ENCODE results near the gene GLIS1. TPM values are rescaled to one million over a fixed set of nuclear protein-coding genes. Genes with fewer than 3 reads are reported as not detected.

GLIS1 gene
- total RNA-seq, 1 donor from 2014 or later: 0.08 TPM

DNA sequence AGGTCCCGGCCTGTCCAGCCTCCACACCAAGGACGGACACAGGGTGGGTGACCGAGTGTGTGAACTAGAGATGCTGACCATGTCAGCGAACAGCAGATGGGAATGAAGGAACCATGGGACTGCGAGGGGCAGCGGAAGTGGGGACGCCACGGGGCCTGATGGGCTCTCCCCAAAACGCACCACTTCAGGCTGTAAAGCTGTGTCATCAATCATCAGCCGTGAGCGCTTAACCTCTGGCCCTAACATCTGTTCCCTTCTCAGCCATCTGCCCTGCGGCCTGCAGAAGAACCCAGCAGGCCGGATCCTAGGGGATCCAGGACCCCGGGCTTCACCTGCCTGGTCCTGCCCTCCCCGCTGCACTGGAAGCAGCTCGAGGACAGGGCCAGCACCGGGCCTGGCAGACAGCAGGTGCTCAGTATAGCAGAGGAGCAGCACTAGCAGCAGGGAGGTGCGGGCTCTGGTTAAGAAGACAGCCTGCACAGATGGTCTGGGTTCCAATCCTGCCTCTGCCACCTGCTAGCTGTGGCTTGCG lies 221.1 kb downstream of the GLIS1 start:
- intact Hi-C loops (cut with DNase I): no loop called here
- no peak for ATAC-seq (ENCODE audit: poor library complexity)

GRCh38 chr1:53517109-53517508 lies 221.9 kb downstream of the GLIS1 start:
- DNase-seq: no peak
- ATAC-seq (ENCODE audit: poor library complexity): no peak
- intact Hi-C loops (cut with DNase I): no loop called here

More for the DNA sequence above, 221.1 kb downstream of the GLIS1 start:
- no peak for DNase-seq

- ATAC-seq (ENCODE audit: poor library complexity): no peak
- no peak for DNase-seq
- intact Hi-C loops (cut with DNase I): no loop called here
Observed at GRCh38 chr1:53516181-53516580, 222.8 kb downstream of the GLIS1 start.

- ATAC-seq (ENCODE audit: poor library complexity) (no peak), DNase-seq (no peak)
- intact Hi-C loops (cut with DNase I): no loop called here
Observed at GRCh38 chr1:53514436-53514835, 224.5 kb downstream of the GLIS1 start.

DNA sequence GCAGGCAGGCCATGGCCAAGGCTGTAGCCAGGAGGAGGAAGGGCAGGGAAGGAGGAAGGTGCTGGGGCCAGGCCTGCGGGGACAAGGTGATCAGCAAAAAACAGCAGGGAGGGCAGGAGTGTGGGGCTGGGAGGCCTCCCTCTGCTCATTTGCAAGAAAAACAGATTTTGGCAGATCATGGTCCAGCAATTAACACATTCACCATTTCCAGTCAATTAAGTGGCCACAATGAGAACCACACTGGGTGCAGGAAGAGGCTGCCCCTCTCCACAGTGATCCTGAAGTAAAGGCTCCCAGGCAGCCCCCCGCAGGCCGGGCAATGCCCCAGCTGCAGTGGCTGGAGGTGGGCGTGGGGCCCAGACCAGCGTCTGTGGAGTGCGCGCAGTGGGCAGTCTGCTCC lies 225.1 kb downstream of the GLIS1 start:
- no peak for ATAC-seq (ENCODE audit: poor library complexity)
- intact Hi-C loops (cut with DNase I): no loop called here
- DNase-seq: peak; percentile 22

GRCh38 chr1:53512807-53513755 lies 225.9 kb downstream of the GLIS1 start:
- DNase-seq: peak; percentile 37

GRCh38 chr1:53511933-53512806 lies 226.8 kb downstream of the GLIS1 start:
- DNase-seq (peak; percentile 57), ATAC-seq (ENCODE audit: poor library complexity) (peak; percentile 67)
- intact Hi-C loops (cut with DNase I): no loop called here

More at GRCh38 chr1:53512807-53513755, 225.9 kb downstream of the GLIS1 start:
- intact Hi-C loops (cut with DNase I): no loop called here
- no peak for ATAC-seq (ENCODE audit: poor library complexity)

DNA sequence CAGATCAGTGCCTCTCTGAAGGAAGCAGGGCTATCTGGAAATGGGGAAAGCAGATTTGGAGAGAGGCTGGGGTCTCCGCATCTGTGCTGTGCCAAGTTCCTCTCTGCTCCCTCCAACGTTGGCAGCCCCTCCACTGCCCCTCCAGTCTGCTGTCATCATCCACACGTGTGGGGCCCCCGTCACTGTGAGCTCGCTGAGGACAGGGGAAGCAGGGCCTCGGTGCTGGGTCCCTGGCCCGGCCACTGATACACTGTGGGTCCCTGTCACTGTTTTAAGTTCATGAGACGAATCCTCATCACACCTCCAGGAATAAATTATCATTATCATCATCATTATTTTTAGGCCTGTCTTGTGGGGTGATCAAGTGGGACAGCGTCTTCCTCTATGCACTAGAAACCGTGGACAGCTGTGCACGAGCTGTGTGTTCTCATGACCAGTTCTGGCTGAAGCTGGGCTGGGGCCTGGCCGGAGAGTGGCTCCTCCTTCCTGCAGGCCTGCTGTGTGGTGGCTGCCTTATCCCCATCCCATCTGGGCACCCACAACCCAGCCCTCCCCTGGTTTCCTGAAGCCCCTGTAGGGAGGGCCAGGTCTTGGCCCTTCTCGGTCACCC lies 227.5 kb downstream of the GLIS1 start:
- intact Hi-C loops (cut with DNase I): no loop called here
- ATAC-seq (ENCODE audit: poor library complexity) (peak; percentile 63), DNase-seq (peak; percentile 57)

GRCh38 chr1:53510215-53510614 lies 228.7 kb downstream of the GLIS1 start:
- ATAC-seq (ENCODE audit: poor library complexity) (no peak), DNase-seq (peak; percentile 24)
- intact Hi-C loops (cut with DNase I): no loop called here

DNA sequence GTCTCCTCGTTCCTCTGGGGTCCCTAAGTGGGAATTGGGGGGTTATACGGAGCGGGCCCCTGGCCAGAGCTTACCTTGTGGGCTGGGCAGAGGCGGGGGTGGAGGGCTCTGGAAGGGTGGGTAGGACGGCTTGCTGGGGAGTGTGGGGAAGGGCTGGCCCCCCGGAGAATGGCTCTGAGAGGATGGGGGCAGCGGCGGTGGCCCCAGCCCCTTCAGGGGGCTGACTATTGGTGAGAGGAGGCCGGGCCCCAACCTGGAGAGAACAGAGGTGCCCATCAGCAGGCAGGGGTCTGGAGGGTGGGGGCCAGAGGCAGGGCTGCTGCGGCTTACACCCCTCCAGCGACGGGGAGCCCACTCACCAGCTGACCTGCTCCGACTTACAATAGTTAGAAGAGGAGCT lies 229.2 kb downstream of the GLIS1 start:
- DNase-seq: peak; percentile 30
- intact Hi-C loops (cut with DNase I): no loop called here
- ATAC-seq (ENCODE audit: poor library complexity): no peak

DNA sequence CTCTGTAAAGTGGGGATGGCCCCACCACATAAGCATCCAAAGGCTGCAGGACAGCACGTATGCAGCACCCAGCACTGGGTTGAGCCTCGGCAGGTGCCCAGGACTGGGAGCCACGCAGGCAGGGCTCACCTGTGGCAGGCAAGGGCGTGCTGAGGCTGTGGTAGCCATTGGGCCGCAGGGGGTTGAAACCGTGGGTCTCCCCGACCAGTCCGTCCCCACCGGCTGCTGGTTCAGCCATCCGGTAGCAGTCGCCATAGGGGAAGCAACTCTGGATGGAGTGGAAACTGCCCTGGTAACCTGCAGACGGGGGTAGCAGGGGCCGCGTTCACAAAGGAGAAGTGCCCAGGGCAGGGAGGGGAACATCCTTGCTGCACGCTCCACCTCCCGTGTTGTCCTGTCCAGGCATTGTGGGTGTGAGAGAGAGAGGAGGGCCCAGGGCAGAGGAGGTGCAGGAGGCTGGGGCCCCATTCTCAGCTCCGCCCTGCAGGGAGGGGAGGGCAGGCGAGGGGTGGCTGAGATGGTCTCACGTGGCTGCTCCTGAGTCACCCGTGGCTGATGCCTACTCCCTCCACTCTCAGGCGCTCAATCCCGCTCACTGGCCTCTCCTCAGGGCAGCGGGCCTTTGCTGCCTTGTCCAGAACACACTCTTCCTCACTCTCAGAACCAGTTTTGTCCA lies 229.8 kb downstream of the GLIS1 start:
- DNase-seq (peak; percentile 40), ATAC-seq (ENCODE audit: poor library complexity) (no peak)
- intact Hi-C loops (cut with DNase I): no loop called here

- DNase-seq (peak; percentile 40), ATAC-seq (ENCODE audit: poor library complexity) (no peak)
- intact Hi-C loops (cut with DNase I): no loop called here
Observed at GRCh38 chr1:53508056-53508990, 230.6 kb downstream of the GLIS1 start.

DNA sequence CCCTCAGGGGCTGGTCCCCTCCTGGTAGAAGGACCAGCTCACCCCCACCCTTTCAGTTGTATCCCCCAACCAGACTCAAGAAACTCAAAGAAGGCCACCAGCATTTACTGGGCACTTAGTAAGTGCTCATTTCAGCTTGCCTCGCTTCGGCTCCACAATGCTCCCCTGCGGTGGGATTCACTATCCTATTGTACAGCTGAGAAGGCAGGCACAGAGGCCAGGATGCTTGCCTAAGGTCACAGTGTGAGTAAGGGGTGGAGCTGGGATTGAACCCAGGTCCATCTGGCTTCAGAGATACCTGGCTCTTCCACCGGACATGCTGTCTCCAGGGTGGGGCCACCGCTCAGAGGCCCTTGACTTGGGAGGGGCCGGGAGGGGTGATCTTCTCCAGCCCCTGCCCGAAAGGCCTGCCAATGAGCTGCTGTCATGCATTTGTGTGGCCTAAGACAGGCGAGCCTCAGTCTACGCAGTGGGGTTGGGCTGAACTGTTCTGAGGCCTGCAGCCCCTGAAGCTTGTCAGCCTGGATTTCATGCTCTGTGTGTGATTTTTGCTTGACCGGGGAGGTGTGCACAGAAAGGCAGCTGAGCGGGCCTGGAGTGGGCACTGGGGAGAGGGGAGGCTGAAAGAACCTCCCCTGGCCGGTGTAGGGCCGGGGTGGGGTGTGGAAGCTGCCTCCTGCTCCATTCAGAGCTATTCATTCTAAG lies 231.7 kb downstream of the GLIS1 start:
- intact Hi-C loops (cut with DNase I): no loop called here
- peak; percentile 15 for DNase-seq
- ATAC-seq (ENCODE audit: poor library complexity): no peak

- ATAC-seq (ENCODE audit: poor library complexity): no peak
- intact Hi-C loops (cut with DNase I): no loop called here
- DNase-seq: peak; percentile 24
Observed at GRCh38 chr1:53506355-53507050, 232.5 kb downstream of the GLIS1 start.

- ATAC-seq (ENCODE audit: poor library complexity): no peak
Observed at GRCh38 chr1:53505891-53506290, 233.1 kb downstream of the GLIS1 start.

GRCh38 chr1:53505401-53505800 lies 233.6 kb downstream of the GLIS1 start:
- DNase-seq (peak; percentile 31), ATAC-seq (ENCODE audit: poor library complexity) (no peak)
- intact Hi-C loops (cut with DNase I): no loop called here

More at GRCh38 chr1:53505891-53506290, 233.1 kb downstream of the GLIS1 start:
- DNase-seq: peak; percentile 30
- intact Hi-C loops (cut with DNase I): no loop called here
